Limb (tissue), 2 donors: ENCODE measurements around the gene ETFRF1.
A peak's percentile ranks its signal among the peaks of the same experiment; 100 is the strongest.

Experiments
- DNase-seq, 2 donors: peaks; one replicate each; pipeline ENCODE4 v3.0.0-alpha.2; 2016; ENCODE audit errors: extremely low spot score in 2 of 2

Gene ETFRF1

DNA sequence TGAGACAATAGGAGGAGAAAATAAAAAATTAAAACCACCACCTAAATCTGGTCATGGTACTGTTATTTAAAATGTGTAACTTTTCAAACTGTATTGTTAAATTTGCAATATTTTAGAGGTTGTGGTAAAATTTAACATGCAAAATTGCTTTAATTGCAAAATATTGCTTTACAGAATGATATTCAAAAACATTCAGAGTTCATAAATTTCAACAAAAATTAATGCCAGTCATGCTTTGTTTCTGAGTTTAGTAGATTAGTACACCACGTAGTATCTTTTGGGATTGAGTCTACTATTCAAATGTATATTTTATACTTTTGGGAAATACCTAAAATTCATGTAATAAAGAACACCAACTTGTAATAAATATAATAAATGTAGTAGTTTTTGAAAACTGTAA, 18.3 kb downstream of the ETFRF1 start:
- no peak for DNase-seq

DNA sequence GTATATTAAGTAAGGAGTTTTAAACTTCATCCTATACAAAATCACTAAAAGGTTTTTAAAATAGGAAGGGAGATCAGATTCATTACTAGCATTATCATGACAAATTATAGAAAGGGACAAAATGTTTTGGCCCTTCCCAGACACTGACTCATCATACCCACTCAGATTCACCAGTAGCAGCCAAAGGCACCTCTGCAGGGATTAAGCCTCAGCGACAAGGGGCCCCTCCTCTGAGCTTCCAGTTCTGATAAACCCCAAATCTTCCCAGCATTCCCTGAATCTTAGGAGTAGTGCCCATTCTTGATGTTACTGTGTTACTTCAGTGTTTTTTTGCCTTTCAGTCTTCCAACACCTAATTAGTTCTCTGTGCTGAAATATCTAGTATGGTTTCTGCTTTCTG, 41.2 kb downstream of the ETFRF1 start:
- no peak for DNase-seq

- no peak for DNase-seq
These were observed 41.6 kb downstream of the ETFRF1 start for GRCh38 chr12:25236626-25237025.

- peak in 1 of 2 donors; percentile 66 for DNase-seq
These were observed 46.4 kb downstream of the ETFRF1 start for GRCh38 chr12:25241167-25242020.

- DNase-seq = no peak
These were observed 48.1 kb downstream of the ETFRF1 start for GRCh38 chr12:25242981-25243679.

DNA sequence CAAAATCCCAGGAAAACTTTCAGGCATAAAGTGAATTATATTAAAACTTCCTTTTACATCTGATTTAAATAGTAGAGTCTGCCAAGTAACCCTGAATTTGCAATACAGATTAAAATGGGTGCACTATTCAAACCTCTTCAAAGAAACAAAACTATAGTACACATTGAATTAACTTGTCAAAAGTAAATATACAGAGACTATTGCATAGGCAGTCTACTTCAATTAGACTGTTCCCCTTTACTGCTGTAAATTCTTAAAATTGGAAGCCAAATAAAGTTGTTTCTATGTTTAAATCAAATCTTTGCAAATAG, 48.6 kb downstream of the ETFRF1 start:
- DNase-seq = no peak

DNA sequence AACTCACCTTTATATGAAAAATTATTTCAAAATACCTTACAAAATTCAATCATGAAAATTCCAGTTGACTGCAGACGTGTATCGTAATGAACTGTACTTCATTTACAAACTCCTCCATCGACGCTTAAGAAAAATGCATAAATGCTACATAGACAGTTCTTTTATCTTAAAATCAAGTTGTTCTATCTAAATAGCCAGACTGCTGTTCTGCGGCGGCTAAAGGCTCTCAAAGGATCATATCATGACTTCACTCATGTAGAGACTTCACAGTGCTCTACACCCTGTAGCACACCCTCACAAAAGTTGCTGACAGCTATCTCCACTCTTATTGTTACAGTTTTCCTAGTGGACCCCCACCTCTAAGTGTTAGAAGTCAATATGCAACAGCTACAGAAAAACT, 50.5 kb downstream of the ETFRF1 start:
- DNase-seq = no peak

GRCh38 chr12:25248137-25248536, 53.1 kb downstream of the ETFRF1 start:
- no peak for DNase-seq

DNA sequence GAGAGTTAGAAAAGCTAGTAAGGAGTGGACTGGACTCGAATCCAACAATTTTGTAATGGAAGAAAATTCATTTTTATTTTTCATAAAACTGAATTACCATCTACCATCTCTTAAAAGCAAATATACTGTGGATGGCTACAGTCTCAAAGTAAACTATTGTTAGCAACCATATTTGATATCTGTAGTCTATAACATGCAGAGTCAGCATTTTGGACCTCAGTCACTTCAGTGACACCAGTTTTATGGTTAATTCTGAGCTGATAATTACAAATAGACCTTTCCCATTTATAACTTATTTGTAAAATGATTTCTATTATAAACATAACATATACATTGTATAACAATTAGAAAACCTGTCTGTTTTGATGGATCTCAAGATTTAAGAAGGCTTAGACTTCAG, 53.7 kb downstream of the ETFRF1 start:
- no peak for DNase-seq

DNA sequence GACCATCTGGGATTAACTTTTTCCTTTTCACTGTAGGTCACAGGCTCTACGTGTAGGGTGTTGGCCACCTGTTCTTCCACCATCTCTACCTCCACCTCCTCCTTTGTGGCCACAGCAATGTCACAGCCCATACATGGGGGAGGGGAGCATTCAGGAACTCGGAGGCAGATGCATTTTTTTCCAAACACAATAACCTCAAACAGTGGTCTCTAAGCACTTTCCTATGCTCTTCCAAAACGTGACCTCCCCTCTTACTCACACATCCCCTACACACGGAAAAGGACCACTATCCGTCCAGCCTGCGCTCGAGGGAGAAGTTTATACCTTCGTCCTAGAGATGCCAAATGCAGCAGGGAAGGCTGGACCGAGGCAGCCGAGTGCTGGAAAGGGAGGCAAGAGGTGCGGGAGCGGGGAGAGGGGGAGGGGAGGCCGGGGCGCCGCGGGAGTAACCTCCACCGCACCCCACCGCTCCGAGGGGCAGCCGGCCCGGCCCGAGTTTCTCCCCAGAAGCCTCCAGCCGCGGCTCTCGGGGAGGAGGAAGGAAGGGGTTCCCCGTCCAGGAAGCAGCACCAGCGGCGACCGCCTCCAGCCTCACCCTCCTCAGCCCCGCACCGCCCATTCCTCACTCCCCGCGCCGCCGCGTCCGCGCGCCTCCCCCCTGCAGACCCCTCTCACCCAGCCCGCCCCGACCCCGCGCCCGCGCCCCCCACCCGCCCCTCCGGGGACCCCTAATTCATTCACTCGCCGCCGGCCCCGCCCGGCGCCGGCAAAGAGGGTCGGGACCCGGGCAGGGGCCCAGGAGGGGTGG, 55.1 kb downstream of the ETFRF1 start:
- peak in 1 of 2 donors; percentile 15 for DNase-seq

GRCh38 chr12:25250744-25251730, 56.0 kb downstream of the ETFRF1 start, which contains the start of gene KRAS:
TSS of gene KRAS (minus strand) at chr12:25250929.
- peak; percentile 96 for DNase-seq

DNA sequence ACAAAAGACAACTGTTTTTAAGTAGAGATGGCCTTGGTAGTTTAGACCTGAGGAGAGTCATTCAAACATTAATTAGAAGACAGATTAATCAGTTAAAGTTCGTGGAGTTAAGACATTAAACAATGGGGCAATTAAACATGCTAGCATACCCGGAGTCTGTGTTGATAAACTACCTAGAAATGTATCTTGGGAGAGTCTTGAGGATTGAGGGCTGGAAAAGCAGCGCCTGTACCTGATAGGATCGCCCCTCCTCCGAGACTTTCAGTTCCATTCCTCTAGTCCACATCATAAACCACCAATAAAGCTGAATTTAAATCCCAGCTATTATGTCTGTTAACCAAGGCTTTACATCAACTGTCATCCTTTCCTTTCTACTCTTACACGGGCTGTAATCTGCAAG, 56.7 kb downstream of the ETFRF1 start:
- DNase-seq = no peak

GRCh38 chr12:25252946-25253345, 57.9 kb downstream of the ETFRF1 start:
- no peak for DNase-seq

DNA sequence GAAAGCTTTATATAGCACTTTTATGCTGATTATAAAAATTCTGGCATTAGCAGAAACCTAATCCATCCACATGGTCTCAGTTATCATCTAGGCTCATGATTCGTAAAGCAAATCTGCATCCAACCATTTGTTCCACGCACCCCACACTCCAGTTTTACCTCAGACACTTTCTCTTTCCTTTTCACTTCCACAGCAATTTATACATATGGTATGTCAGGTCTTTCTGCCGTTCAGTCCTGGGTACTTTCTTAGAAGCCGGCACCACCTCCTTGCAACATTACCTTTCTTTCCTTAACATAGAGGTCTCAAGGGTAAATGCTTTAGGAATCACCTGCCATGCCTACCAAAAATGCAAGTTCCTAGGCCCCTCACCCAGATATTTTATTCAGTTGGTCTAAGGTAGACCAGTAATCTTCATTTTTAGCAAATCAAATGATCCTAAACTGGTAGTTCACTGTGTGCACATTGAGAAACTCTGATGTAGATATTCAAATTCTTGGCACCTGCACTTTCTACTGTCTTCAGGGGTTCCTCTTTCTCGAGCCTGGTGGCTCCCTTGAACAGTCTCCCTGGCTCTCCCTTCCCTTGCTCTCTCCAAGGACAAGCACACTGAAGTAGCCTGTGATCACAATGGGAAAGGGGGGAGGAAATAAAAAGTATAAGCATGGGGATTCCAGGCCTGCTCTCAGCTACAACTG, 58.5 kb downstream of the ETFRF1 start:
- no peak for DNase-seq

GRCh38 chr12:25254271-25254880, 59.3 kb downstream of the ETFRF1 start:
- no peak for DNase-seq
